Ishikawa (cell line): ENCODE data around the gene RFT1.

Source experiments
- CEBPB ChIP-seq: IDR thresholded peaks from 2 replicates; pipeline ENCODE4 v1.6.1; 2012
- CREB1 ChIP-seq: IDR thresholded peaks from 2 replicates; pipeline ENCODE4 v1.6.1; 2012; ENCODE audit warnings: low read depth
- EGR1 ChIP-seq: IDR thresholded peaks from 2 replicates; pipeline ENCODE4 v1.6.1; 2012
- EP300 ChIP-seq: IDR thresholded peaks from 2 replicates; pipeline ENCODE4 v1.6.1; 2012; ENCODE audit warnings: borderline replicate concordance
- FOXM1 ChIP-seq: IDR thresholded peaks from 2 replicates; pipeline ENCODE4 v1.6.1; 2012; ENCODE audit warnings: low read depth, borderline replicate concordance
- NFIC ChIP-seq: IDR thresholded peaks from 2 replicates; pipeline ENCODE4 v1.6.1; 2012
- RAD21 ChIP-seq: IDR thresholded peaks from 2 replicates; pipeline ENCODE4 v1.6.1; 2012; ENCODE audit warnings: low read depth
- TAF1 ChIP-seq: IDR thresholded peaks from 2 replicates; pipeline ENCODE4 v1.6.1; 2012; ENCODE audit warnings: low read depth, mild to moderate bottlenecking
- TCF12 ChIP-seq: IDR thresholded peaks from 2 replicates; pipeline ENCODE4 v1.6.1; 2012; ENCODE audit warnings: low read depth
- TEAD4 ChIP-seq: IDR thresholded peaks from 2 replicates; pipeline ENCODE4 v1.6.1; 2012
- YY1 ChIP-seq: IDR thresholded peaks from 2 replicates; pipeline ENCODE4 v1.6.1; 2012; ENCODE audit warnings: low read depth
- ZBTB7A ChIP-seq: IDR thresholded peaks from 2 replicates; pipeline ENCODE4 v1.6.1; 2012; ENCODE audit warnings: low read depth
- TF ChIP-seq, protein P1 (sequence below): IDR thresholded peaks from 2 replicates; pipeline ENCODE4 v1.6.1; 2012
- TF ChIP-seq, protein P2 (sequence below): IDR thresholded peaks from 2 replicates; pipeline ENCODE4 v1.6.1; 2012
- TF ChIP-seq, protein P3 (sequence below): IDR thresholded peaks from 2 replicates; pipeline ENCODE4 v1.6.1; 2012; ENCODE audit warnings: low read depth, mild to moderate bottlenecking

Gene RFT1

DNA sequence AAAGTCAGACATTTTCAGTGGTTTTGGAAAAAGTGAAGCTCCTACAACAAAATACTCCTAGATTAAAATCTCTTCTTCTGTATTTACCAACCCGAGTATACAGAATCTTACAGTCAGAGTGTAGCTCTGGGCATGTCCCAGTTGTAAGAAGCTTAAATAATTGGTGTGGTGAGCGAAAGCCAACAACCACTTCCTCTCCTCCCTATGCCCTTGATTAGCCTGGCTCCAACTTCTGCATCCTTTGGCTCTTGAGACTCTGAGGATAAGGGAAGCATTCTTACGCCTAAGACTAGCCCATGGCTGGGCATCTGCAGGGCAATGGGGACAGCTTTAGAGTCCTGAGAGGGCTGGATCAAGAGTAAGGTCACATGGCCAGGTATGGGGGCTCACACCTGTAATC is 25.5 kb downstream of the RFT1 start:
- TF ChIP-seq EP300 (no peak), TCF12 (no peak), EGR1 (no peak), RAD21 (no peak), YY1 (no peak), TAF1 (no peak), FOXM1 (no peak), CEBPB (no peak), CREB1 (no peak), ZBTB7A (no peak), TEAD4 (no peak), NFIC (no peak)
- TF ChIP-seq, protein P1, sequence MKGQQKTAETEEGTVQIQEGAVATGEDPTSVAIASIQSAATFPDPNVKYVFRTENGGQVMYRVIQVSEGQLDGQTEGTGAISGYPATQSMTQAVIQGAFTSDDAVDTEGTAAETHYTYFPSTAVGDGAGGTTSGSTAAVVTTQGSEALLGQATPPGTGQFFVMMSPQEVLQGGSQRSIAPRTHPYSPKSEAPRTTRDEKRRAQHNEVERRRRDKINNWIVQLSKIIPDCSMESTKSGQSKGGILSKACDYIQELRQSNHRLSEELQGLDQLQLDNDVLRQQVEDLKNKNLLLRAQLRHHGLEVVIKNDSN = no peak
- TF ChIP-seq, protein P2, sequence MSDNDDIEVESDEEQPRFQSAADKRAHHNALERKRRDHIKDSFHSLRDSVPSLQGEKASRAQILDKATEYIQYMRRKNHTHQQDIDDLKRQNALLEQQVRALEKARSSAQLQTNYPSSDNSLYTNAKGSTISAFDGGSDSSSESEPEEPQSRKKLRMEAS = no peak
- TF ChIP-seq, protein P3, sequence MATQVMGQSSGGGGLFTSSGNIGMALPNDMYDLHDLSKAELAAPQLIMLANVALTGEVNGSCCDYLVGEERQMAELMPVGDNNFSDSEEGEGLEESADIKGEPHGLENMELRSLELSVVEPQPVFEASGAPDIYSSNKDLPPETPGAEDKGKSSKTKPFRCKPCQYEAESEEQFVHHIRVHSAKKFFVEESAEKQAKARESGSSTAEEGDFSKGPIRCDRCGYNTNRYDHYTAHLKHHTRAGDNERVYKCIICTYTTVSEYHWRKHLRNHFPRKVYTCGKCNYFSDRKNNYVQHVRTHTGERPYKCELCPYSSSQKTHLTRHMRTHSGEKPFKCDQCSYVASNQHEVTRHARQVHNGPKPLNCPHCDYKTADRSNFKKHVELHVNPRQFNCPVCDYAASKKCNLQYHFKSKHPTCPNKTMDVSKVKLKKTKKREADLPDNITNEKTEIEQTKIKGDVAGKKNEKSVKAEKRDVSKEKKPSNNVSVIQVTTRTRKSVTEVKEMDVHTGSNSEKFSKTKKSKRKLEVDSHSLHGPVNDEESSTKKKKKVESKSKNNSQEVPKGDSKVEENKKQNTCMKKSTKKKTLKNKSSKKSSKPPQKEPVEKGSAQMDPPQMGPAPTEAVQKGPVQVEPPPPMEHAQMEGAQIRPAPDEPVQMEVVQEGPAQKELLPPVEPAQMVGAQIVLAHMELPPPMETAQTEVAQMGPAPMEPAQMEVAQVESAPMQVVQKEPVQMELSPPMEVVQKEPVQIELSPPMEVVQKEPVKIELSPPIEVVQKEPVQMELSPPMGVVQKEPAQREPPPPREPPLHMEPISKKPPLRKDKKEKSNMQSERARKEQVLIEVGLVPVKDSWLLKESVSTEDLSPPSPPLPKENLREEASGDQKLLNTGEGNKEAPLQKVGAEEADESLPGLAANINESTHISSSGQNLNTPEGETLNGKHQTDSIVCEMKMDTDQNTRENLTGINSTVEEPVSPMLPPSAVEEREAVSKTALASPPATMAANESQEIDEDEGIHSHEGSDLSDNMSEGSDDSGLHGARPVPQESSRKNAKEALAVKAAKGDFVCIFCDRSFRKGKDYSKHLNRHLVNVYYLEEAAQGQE = no peak

DNA sequence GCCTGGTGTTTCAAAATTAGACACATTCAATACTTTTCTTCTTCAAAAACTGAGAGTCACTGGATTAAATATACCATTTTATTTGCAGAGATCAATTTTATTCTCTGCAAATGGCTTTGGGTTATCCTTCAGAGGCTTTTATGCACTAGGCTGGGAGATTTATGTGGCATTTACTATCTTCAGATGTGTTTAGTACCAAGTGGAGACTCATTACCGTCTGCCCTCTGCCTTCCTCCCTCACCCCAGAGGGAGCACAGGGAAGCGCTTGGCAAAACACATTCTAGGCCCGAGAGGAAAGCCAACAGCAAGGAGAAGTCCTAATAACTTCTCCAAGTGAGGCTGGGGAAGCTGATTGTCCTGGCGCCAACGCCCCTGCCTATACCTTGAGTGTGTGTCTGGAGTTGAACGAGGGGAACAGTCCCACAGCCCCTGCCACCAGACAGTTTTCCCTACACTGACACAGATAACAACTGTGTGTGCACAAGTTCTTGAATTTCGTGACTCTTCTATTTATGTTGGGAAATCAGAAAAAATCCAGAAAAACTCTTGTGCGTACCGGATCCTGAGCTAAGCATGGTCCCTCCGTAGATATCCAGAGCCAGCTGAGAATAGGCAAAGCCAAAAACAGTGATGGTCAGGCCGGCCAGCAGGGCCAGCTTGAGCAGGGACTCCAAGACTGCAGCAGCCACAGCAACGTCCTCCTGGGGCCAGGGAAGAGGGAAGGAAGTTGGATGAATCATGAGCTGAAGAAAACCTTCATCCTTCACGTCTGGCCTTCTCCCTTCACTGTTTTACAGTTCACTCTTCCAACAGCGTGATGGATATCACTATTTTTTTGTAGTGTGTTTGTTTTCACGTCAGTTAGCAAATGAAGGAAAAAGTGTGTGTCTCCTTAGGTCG is 26.6 kb downstream of the RFT1 start:
- no peak for TF ChIP-seq TCF12
- TF ChIP-seq FOXM1 = no peak
- no peak for TF ChIP-seq CREB1
- no peak for TF ChIP-seq TAF1
- TF ChIP-seq, protein P3 = no peak
- TF ChIP-seq CEBPB = no peak
- TF ChIP-seq EP300 = no peak
- TF ChIP-seq, protein P2 = no peak
- no peak for TF ChIP-seq YY1

DNA sequence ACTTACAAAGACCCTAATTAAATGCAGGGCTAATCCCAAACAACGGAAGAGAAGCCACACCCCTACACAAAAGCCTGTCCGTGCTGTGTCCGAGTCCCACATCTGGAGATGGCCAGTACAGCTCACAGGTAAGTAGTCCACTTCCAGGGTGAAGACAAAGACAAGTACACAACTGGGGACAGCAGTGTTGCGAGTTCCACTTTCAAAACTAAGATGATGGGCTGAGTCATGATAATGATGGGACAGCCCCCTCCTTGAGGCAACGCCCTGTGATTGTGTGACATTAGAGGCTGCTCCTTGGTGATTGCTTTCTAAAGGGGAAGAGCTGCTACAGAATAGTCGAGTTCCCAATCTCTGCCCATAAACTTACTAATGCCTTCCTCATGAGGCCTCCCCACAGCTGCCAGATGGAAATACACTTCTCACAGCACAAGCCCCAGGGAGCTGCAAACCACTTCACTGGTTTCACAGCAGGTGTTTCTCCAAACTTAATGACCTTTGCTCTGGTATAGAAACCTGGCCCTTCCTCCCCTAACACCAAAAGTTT is 27.6 kb downstream of the RFT1 start:
- TF ChIP-seq TCF12 = no peak
- TF ChIP-seq, protein P3 = no peak
- TF ChIP-seq YY1 = no peak
- no peak for TF ChIP-seq TAF1
- TF ChIP-seq TEAD4 = no peak
- TF ChIP-seq, protein P2 = no peak
- no peak for TF ChIP-seq NFIC
- TF ChIP-seq RAD21 = no peak
- TF ChIP-seq, protein P1 = no peak
- TF ChIP-seq CEBPB = no peak

DNA sequence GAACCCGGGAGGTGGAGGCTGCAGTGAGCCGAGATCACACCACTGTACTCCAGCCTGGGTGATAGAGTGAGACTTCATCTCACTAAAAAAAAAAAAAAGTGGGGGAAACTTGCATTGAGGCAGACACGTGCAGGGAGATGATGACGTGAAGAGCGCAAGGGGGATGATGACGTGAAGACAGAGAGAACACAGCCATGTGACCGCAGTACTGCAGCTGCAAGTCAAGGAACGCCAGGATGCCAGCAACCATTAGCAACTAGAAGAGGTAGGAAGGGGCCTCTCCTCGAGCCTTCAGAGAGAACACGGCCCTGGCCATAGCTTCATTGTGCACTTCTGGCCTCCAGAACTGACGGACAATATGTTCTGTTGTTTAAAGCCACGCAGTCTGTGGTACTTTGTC is 28.3 kb downstream of the RFT1 start:
- no peak for TF ChIP-seq TEAD4
- TF ChIP-seq, protein P1 = no peak
- no peak for TF ChIP-seq EGR1
- no peak for TF ChIP-seq TCF12
- no peak for TF ChIP-seq EP300
- TF ChIP-seq, protein P3 = no peak
- TF ChIP-seq RAD21 = no peak
- no peak for TF ChIP-seq CEBPB
- TF ChIP-seq ZBTB7A = no peak
- TF ChIP-seq, protein P2 = no peak
- no peak for TF ChIP-seq NFIC
- TF ChIP-seq YY1 = no peak
- no peak for TF ChIP-seq TAF1
- no peak for TF ChIP-seq FOXM1
- TF ChIP-seq CREB1 = no peak
